GM13976 (cell line): Measurements from ENCODE around the gene OGA.

Experiments
- DNase-seq: peaks from one replicate; pipeline ENCODE4 v3.0.0; 2012; ENCODE audit warnings: low spot score
- CTCF ChIP-seq: IDR thresholded peaks from 2 replicates; pipeline ENCODE4 v1.5.1; 2012; ENCODE audit warnings: borderline replicate concordance, mild to moderate bottlenecking; ENCODE audit not compliant: insufficient read depth; ENCODE audit errors: extremely low read depth, missing control alignments, control extremely low read depth
- in situ Hi-C: fragments of 300-500 bp; cut with MboI; formaldehyde crosslinking; loops from one replicate; pipeline ENCODE4 v1.12.0; 2022; ENCODE audit warnings: low sequenced_read_pairs, mixed read lengths, inconsistent platforms; ENCODE audit not compliant: unreplicated experiment

Gene OGA

GRCh38 chr10:101841826-101842225 lies 23.6 kb upstream of the OGA start:
- TF ChIP-seq CTCF: no peak
- in situ Hi-C loops: no loop called here
- no peak for DNase-seq

- in situ Hi-C loops: no loop called here
- DNase-seq: peak; percentile 92
These were observed 22.7 kb upstream of the OGA start for GRCh38 chr10:101840741-101841453.

GRCh38 chr10:101840102-101840684 lies 21.9 kb upstream of the OGA start:
- in situ Hi-C loops: no loop called here
- no peak for TF ChIP-seq CTCF
- peak; percentile 46 for DNase-seq

More at GRCh38 chr10:101840741-101841453, 22.7 kb upstream of the OGA start:
- peak; percentile 98 for TF ChIP-seq CTCF

GRCh38 chr10:101839416-101840063 lies 21.3 kb upstream of the OGA start:
- peak; percentile 87 for DNase-seq
- in situ Hi-C loops: loop anchor here (5.0 kb wide), 1 partner anchor 168 kb away; no protein-coding TSS in a partner anchor
- TF ChIP-seq CTCF: no peak

GRCh38 chr10:101839002-101839401 lies 20.8 kb upstream of the OGA start:
- in situ Hi-C loops: loop anchor here (5.0 kb wide), 1 partner anchor 168 kb away; no protein-coding TSS in a partner anchor
- DNase-seq: no peak

More at GRCh38 chr10:101839002-101839401, 20.8 kb upstream of the OGA start:
- no peak for TF ChIP-seq CTCF
